Embryonic facial prominence (tissue), 1 donor: Measurements from ENCODE around the gene UBA3.

ENCODE experiments used
- DNase-seq: peaks from one replicate; pipeline ENCODE4 v3.0.0-alpha.2; 2016; ENCODE audit errors: extremely low spot score

Gene UBA3

DNA sequence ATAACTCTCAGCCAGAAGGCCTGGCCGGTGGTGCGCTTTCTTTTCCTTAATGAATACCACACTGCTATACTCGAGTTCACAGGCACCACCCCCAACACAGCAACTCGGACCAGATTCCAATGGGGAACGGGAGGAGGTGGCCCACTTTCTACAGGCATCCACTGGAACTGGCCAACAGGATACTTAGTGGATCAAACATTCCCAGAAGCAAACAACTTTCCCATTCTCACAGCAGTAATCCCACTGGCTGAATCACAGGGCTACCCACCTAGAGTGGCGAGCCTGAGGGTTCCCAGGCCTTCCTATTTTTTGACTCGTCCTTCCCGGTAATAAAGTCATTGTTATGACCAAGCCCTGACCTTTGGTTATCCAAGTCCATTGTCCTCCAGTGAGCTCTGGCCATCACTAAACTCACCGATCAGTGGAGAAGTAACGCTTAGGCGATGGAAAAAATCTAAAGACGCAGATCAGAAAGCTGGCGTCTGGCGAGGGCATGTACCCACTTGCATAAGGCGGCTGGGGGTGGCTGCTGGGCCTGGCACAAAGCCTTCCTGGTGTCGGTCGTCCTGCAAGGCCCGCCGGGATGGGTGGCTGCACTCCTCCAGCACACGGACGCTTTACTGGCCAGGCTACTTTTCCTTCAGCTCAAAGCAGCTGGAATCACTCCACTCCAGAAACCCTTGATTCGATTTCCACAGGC is 67.9 kb downstream of the UBA3 start:
- no peak for DNase-seq

DNA sequence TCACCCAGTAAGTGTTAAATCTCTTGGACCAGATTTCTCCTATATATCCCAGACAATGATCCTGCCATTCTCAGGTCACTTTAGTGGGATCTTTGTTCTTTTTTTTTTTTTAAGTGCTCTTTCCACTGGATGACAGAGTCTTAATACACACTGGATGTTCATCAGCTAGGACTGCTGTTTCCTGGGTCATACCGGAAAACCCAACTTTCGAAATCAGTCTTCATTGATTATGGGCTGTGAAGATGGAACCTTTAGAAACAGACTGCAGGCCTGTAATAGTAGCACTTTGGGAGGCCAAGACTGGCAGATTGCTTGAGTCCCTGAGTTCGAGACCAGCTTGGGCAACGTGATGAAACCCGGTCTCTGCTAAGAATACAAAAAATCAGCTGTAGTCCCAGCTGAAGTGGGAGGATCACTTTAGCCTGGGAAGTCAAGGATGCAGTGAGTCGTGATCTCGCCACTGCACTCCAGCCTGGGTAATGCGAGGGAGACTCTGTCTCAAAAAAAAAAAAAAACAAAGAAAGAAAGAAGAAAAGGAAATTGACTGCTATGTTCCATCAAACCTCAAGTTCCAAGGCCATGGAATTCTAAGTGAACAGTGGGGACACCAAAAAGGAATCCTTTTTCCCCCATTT is 69.0 kb downstream of the UBA3 start:
- DNase-seq = no peak

DNA sequence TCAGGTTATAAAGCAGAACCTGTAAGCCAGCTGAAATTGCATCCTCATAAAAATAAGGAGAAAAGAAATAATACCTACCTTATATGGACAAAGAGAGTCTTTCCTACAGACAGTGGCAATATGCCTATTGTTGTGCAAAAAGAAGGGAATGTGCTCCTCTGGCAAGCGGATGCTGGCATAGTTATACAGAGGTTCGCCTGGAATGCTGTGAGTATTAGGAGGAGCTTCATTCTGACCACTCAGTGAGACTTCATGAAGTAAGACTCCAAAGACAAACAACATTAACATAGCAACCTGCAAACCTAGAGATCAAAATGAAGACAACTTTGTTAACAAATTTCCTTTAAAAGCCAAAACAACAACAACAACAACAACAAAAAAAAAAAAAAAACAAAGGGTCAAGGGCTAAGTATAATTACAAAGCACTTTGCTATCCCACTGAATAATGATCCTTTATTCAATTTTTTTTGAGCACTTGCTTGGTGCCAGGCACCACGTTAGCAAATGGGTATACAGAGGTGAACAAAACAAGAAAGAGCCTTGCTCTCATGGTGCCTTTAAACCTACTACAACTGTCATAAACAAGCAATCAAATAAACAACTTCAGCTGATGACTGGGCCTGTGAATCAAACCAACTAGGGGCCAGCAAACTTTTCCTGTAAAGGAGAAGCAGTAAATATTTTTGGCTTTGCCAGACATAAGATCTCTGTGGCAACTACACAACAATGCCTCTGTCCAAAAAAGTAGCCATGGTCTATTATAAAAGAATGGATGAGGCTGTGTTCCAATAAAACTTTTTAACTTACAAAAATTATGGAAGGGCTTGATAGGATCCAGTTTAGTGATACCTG is 70.4 kb downstream of the UBA3 start:
- DNase-seq = no peak

DNA sequence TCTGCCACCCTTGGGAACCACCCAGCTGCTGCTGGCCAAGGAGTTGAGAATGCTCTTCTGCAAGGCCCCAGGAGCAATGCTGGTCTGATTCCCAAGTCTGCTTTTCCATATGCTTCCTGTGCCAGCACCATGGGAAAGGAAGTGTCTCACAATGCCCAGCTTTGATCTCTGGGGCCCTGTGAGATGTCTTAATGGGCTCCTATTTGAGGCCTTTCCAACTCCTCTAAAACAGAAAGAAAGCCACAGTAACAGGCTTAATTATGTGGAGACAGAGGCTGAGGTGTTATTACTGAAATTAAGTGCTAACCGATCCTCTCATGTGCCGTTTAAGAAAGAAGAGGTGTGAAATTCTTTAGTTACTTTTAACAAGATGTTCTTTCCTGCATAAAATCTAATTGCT is 71.2 kb downstream of the UBA3 start:
- DNase-seq = no peak

DNA sequence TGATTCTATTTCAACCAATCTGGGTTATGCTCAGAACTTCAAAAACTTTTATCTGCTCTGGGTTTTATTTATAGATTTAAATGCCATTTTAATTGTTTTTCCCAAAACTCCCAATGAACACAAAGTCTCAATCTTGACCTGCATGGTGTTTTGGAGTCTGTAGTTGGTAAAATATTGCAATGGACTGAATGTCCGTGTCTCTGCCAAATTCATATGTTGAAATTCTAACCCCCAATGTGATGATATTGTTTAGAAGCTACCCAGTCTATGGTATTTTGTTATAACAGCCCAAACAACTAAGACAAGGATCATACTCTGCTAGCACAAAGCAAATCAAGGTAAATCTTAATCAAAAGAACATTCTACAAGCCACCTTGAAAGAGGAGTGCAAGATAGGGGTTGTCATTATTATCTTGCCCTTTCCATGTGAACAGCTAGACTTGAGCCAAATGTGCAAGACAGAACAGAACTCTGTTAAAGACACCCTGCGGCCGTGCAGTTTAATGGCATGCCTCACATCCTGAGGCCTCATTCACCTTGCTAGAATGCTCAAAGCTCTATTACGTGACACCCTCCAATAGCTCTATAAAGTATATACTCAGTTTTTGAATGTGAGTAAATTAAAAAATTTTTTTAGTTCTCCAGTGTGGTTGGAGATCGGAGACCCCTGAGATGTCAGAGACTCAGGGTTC is 74.2 kb downstream of the UBA3 start:
- no peak for DNase-seq

DNA sequence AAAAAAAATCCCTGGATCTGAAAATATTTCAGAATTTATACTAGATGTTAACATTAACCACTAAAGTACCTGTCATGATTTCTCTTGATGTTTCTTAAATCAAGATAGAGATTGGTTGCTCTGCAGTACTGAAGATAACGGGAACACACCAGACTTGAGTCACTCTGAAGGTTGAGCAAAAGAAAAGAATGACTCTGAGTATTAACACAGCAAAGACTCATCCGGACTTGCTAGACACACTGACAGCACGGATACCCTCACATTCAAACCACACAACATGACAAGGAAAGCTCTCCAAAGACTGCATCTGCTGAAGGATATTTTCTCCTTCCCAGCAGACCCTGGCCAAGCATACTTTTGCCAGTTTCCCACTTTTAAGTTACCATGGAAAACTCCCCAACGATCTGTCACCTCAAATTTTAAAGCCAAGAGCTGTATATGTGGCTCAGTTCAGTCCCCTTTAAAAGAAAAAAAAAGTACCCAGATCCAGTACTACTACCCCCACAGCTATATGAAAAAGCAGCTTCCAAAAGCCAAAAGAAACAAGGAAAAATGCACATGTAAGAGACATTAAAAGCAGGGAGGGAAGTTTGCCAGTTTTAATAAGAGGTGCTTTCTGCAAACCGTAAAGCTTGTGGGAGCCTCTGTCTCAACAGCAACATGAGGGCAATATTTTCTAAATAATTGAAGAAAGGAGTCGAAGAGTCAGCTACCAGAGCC is 74.9 kb downstream of the UBA3 start:
- DNase-seq = no peak
